ENCODE data around the gene ZNHIT1. TPM values are rescaled to one million over a fixed set of nuclear protein-coding genes. Genes with fewer than 3 reads are reported as not detected.

ZNHIT1 gene
- total RNA-seq, 2 donors from 2014 or later, result 51.4 to 74.8 TPM

GRCh38 chr7:101205901-101206664 is 11.9 kb upstream of the ZNHIT1 start:
- no peak overlapping the region for H3K4me3 ChIP-seq
- no peaks in the 10 kb centered on the region for H3K9me3 ChIP-seq
- 83 to 88% methylated on average over 27 to 32 of the region's 32 CpGs for WGBS, 2 donors
- H3K4me1 ChIP-seq, result peaks cover 10% of the 10 kb centered on the region
- H3K27me3 ChIP-seq, result peaks cover 0 to 14% of the 10 kb centered on the region in 2 donors
- no peak overlapping the region for H3K27ac ChIP-seq
- DNase-seq (no peak), ATAC-seq (no peak)
- peaks cover 2 to 5% of the 10 kb centered on the region in 2 donors for H3K36me3 ChIP-seq (replicated peaks in 1 of 2; ENCODE audit: insufficient read depth in 1 of 2, low read depth in 2 of 2)
- no peak for TF ChIP-seq CTCF (IDR thresholded peaks at IDR 0.05)
- no peak for TF ChIP-seq POLR2A (IDR thresholded peaks at IDR 0.05)
- intact Hi-C loops (cut with DNase I), result no loop called here

- Histone ChIP-seq H3K9me3 (no peaks in the 10 kb centered on the region), H3K4me3 (no peak overlapping the region), H3K4me1 (peaks cover 7% of the 10 kb centered on the region), H3K27me3 (peaks cover 0 to 10% of the 10 kb centered on the region in 2 donors), H3K36me3 (replicated peaks in 1 of 2; ENCODE audit: insufficient read depth in 1 of 2, low read depth in 2 of 2) (peaks cover 8 to 9% of the 10 kb centered on the region in 2 donors), H3K27ac (no peak overlapping the region)
- 88 to 89% methylated on average over 18 to 19 of the region's 19 CpGs for WGBS, 2 donors
- intact Hi-C loops (cut with DNase I), result no loop called here
- ATAC-seq (no peak), DNase-seq (no peak)
- TF ChIP-seq POLR2A (IDR thresholded peaks at IDR 0.05) (no peak), CTCF (IDR thresholded peaks at IDR 0.05) (no peak)
Measured at GRCh38 chr7:101206665-101207042, 11.3 kb upstream of the ZNHIT1 start.

GRCh38 chr7:101207459-101207858 is 10.5 kb upstream of the ZNHIT1 start:
- intact Hi-C loops (cut with DNase I), result no loop called here
- TF ChIP-seq CTCF (IDR thresholded peaks at IDR 0.05) (no peak), POLR2A (IDR thresholded peaks at IDR 0.05) (no peak)
- Histone ChIP-seq H3K9me3 (no peaks in the 10 kb centered on the region), H3K4me1 (no peaks in the 10 kb centered on the region), H3K27me3 (peaks cover 0 to 2% of the 10 kb centered on the region in 2 donors), H3K36me3 (replicated peaks in 1 of 2; ENCODE audit: insufficient read depth in 1 of 2, low read depth in 2 of 2) (peaks cover 9 to 15% of the 10 kb centered on the region in 2 donors), H3K27ac (no peak overlapping the region), H3K4me3 (no peak overlapping the region)
- no peak for ATAC-seq
- DNase-seq, result no peak
- 90 to 92% methylated on average over 9 of the region's 17 CpGs for WGBS, 2 donors

GRCh38 chr7:101208794-101209193 is 9.2 kb upstream of the ZNHIT1 start:
- Histone ChIP-seq H3K27ac (no peak overlapping the region), H3K27me3 (no peaks in the 10 kb centered on the region), H3K9me3 (no peaks in the 10 kb centered on the region), H3K36me3 (replicated peaks in 1 of 2; ENCODE audit: insufficient read depth in 1 of 2, low read depth in 2 of 2) (peaks cover 9 to 15% of the 10 kb centered on the region in 2 donors), H3K4me3 (no peak overlapping the region), H3K4me1 (no peaks in the 10 kb centered on the region)
- ATAC-seq (no peak), DNase-seq (no peak)
- intact Hi-C loops (cut with DNase I), result no loop called here
- TF ChIP-seq POLR2A (IDR thresholded peaks at IDR 0.05) (no peak), CTCF (IDR thresholded peaks at IDR 0.05) (no peak)
- WGBS, 2 donors, result 90 to 97% methylated on average over 13 to 14 of the region's 14 CpGs

- intact Hi-C loops (cut with DNase I), result no loop called here
- ATAC-seq (no peak), DNase-seq (no peak)
- Histone ChIP-seq H3K4me3 (no peak overlapping the region), H3K4me1 (peaks cover 5% of the 10 kb centered on the region), H3K27ac (no peak overlapping the region), H3K36me3 (replicated peaks in 1 of 2; ENCODE audit: insufficient read depth in 1 of 2, low read depth in 2 of 2) (peaks cover 9 to 15% of the 10 kb centered on the region in 2 donors), H3K27me3 (no peaks in the 10 kb centered on the region), H3K9me3 (no peaks in the 10 kb centered on the region)
- WGBS, 2 donors, result 93% methylated on average over 19 of the region's 19 CpGs; no CpG with 5 or more reads in 1 of the 2 donors
- TF ChIP-seq CTCF (IDR thresholded peaks at IDR 0.05), result no peak
- TF ChIP-seq POLR2A (IDR thresholded peaks at IDR 0.05), result no peak
Measured at GRCh38 chr7:101210143-101210542, 7.8 kb upstream of the ZNHIT1 start.

Measured in body of pancreas (tissue), 4 donors.